OCI-LY1 (cell line): Measurements from ENCODE around the gene IQGAP2.

Experiments
- H2AFZ ChIP-seq: fragments of 200-600 bp; sonication (generic), shearing (Covaris generic); 2 replicates; pipeline ENCODE4 v1.6.0; 2014; ENCODE audit warnings: antibody characterized with exemption, mild to moderate bottlenecking, low read length
- H3F3A ChIP-seq: fragments of 200-600 bp; sonication (generic), shearing (Covaris generic); 2 replicates; pipeline ENCODE4 v1.6.0; 2014; ENCODE audit warnings: mild to moderate bottlenecking, antibody characterized with exemption, low read length, moderate library complexity; ENCODE audit not compliant: insufficient read depth
- H3K27ac ChIP-seq: fragments of 200-600 bp; sonication (generic); 2 replicates; pipeline ENCODE4 v1.5.1; 2014; ENCODE audit warnings: low read length, mixed run types, mild to moderate bottlenecking, low read depth; ENCODE audit not compliant: poor library complexity, severe bottlenecking
- H3K27me3 ChIP-seq: fragments of 200-600 bp; sonication (generic); 2 replicates; pipeline ENCODE4 v1.6.0; 2014; ENCODE audit warnings: antibody characterized with exemption, mild to moderate bottlenecking, low read length, moderate library complexity; ENCODE audit not compliant: insufficient read depth
- H3K36me3 ChIP-seq: fragments of 200-600 bp; sonication (generic); 2 replicates; pipeline ENCODE4 v1.6.1; 2014; ENCODE audit warnings: mild to moderate bottlenecking, antibody characterized with exemption, low read length, moderate library complexity, mixed read lengths; ENCODE audit not compliant: insufficient read depth
- H3K4me1 ChIP-seq: fragments of 200-600 bp; sonication (generic); 2 replicates; pipeline ENCODE4 v1.5.1; 2014; ENCODE audit warnings: mild to moderate bottlenecking, low read length, moderate library complexity; ENCODE audit not compliant: insufficient read depth, severe bottlenecking
- H3K4me2 ChIP-seq: fragments of 200-600 bp; sonication (generic), shearing (Covaris generic); 2 replicates; pipeline ENCODE4 v1.6.1; 2014; ENCODE audit warnings: low read length
- H3K4me3 ChIP-seq: fragments of 200-600 bp; sonication (generic); 2 replicates; pipeline ENCODE4 v1.5.1; 2014; ENCODE audit warnings: low read length, low read depth, mild to moderate bottlenecking, mixed read lengths; ENCODE audit not compliant: poor library complexity, severe bottlenecking
- H3K79me2 ChIP-seq: fragments of 200-600 bp; shearing (Covaris generic); 2 replicates; pipeline ENCODE4 v1.6.1; 2016; ENCODE audit warnings: mixed run types, low read length, mixed read lengths; ENCODE audit not compliant: insufficient read depth
- H3K9ac ChIP-seq: fragments of 200-600 bp; sonication (generic), shearing (Covaris generic); 2 replicates; pipeline ENCODE4 v1.6.1; 2014; ENCODE audit warnings: mild to moderate bottlenecking, low read length, mixed read lengths
- H3K9me2 ChIP-seq: fragments of 200-600 bp; sonication (generic), shearing (Covaris generic); 2 replicates; pipeline ENCODE4 v1.6.1; 2014; ENCODE audit warnings: low read depth, mild to moderate bottlenecking, low read length, mixed read lengths
- H3K9me3 ChIP-seq: fragments of 200-600 bp; shearing (Covaris generic); 2 replicates; pipeline ENCODE4 v1.6.1; 2014; ENCODE audit warnings: low read length, mixed read lengths
- H4K20me1 ChIP-seq: fragments of 200-600 bp; sonication (generic), shearing (Covaris generic); 2 replicates; pipeline ENCODE4 v1.6.0; 2016; ENCODE audit warnings: mild to moderate bottlenecking, low read length; ENCODE audit not compliant: insufficient read depth
- EZH2 ChIP-seq: fragments of 200-600 bp; sonication (generic), shearing (Covaris generic); IDR thresholded peaks from 2 replicates; pipeline ENCODE4 v1.8.0; 2017; ENCODE audit warnings: borderline replicate concordance, mixed run types, mild to moderate bottlenecking, antibody characterized with exemption, low read length, moderate library complexity, mixed read lengths
- TF ChIP-seq, protein P1 (sequence below): fragments of 200-600 bp; sonication (generic), shearing (Covaris generic); IDR thresholded peaks from 2 replicates; pipeline ENCODE4 v1.5.1; 2017; ENCODE audit warnings: mild to moderate bottlenecking, antibody characterized with exemption, low read length, moderate library complexity, mixed read lengths

IQGAP2 gene

GRCh38 chr5:76462097-76462667 lies 59.1 kb downstream of the IQGAP2 start:
- no peaks in the 10 kb centered on the region for H3K36me3 ChIP-seq
- no peaks in the 10 kb centered on the region for H3K9me2 ChIP-seq
- H3K9me3 ChIP-seq = no peaks in the 10 kb centered on the region
- H3K27me3 ChIP-seq = no peaks in the 10 kb centered on the region
- H3K79me2 ChIP-seq = no peaks in the 10 kb centered on the region
- no peaks in the 10 kb centered on the region for H3F3A ChIP-seq
- no peak overlapping the region for H3K9ac ChIP-seq
- TF ChIP-seq, protein P1, sequence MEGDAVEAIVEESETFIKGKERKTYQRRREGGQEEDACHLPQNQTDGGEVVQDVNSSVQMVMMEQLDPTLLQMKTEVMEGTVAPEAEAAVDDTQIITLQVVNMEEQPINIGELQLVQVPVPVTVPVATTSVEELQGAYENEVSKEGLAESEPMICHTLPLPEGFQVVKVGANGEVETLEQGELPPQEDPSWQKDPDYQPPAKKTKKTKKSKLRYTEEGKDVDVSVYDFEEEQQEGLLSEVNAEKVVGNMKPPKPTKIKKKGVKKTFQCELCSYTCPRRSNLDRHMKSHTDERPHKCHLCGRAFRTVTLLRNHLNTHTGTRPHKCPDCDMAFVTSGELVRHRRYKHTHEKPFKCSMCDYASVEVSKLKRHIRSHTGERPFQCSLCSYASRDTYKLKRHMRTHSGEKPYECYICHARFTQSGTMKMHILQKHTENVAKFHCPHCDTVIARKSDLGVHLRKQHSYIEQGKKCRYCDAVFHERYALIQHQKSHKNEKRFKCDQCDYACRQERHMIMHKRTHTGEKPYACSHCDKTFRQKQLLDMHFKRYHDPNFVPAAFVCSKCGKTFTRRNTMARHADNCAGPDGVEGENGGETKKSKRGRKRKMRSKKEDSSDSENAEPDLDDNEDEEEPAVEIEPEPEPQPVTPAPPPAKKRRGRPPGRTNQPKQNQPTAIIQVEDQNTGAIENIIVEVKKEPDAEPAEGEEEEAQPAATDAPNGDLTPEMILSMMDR = no peak
- TF ChIP-seq EZH2 = no peak
- H3K27ac ChIP-seq = no peak overlapping the region
- no peaks in the 10 kb centered on the region for H3K4me1 ChIP-seq
- H3K4me2 ChIP-seq = no peak overlapping the region
- H4K20me1 ChIP-seq = no peaks in the 10 kb centered on the region
- H2AFZ ChIP-seq = no peak overlapping the region
- no peak overlapping the region for H3K4me3 ChIP-seq

DNA sequence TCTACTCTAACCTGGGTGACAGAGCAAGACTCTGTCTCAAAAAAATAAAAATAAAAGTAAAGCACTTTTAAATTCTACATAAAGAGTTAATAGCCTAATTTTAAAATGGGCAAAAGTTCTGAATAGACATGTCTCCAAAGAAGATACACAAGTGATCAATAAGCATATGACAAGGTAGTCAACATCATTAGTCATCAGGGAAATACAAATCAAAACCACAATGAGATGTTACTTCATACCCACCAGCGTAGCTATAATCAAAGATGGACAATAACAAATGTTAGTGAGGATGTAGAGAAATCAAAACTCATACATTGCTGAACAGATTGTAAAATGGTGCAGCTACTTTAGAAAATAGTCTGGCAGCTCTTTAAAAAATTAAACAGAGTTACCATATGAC lies 64.1 kb downstream of the IQGAP2 start:
- TF ChIP-seq, protein P1 = no peak
- no peak for TF ChIP-seq EZH2
- no peak overlapping the region for H3K27ac ChIP-seq
- no peaks in the 10 kb centered on the region for H3K36me3 ChIP-seq
- H3F3A ChIP-seq = no peaks in the 10 kb centered on the region
- no peaks in the 10 kb centered on the region for H3K9me3 ChIP-seq
- H3K79me2 ChIP-seq = no peaks in the 10 kb centered on the region
- no peak overlapping the region for H3K4me2 ChIP-seq
- no peak overlapping the region for H2AFZ ChIP-seq
- no peaks in the 10 kb centered on the region for H4K20me1 ChIP-seq
- no peak overlapping the region for H3K9ac ChIP-seq
- H3K4me1 ChIP-seq = no peaks in the 10 kb centered on the region
- H3K9me2 ChIP-seq = no peaks in the 10 kb centered on the region
- no peak overlapping the region for H3K4me3 ChIP-seq
- no peaks in the 10 kb centered on the region for H3K27me3 ChIP-seq

GRCh38 chr5:76468635-76469425 lies 65.7 kb downstream of the IQGAP2 start:
- Histone ChIP-seq H3K79me2 (no peaks in the 10 kb centered on the region), H3K36me3 (no peaks in the 10 kb centered on the region), H3K4me1 (peaks cover 7% of the 10 kb centered on the region), H3K4me3 (no peak overlapping the region), H3K27ac (no peak overlapping the region), H3K4me2 (no peak overlapping the region), H3K9ac (no peak overlapping the region), H3K27me3 (no peaks in the 10 kb centered on the region), H3F3A (no peaks in the 10 kb centered on the region), H3K9me2 (no peaks in the 10 kb centered on the region), H2AFZ (no peak overlapping the region), H3K9me3 (no peaks in the 10 kb centered on the region), H4K20me1 (no peaks in the 10 kb centered on the region)
- TF ChIP-seq, protein P1 = no peak
- TF ChIP-seq EZH2 = no peak
